HG02610 (cell line): ENCODE measurements around the gene BCL11B.
A peak's percentile ranks its signal among the peaks of the same experiment; 100 is the strongest.

Experiments
- ATAC-seq: cut with Tn5 transposase; IDR thresholded peaks from one replicate; pipeline ENCODE4 v1.9.1; 2021; ENCODE audit warnings: mild to moderate bottlenecking, moderate library complexity; ENCODE audit not compliant: unreplicated experiment

The BCL11B gene

GRCh38 chr14:99287269-99287942 is 15.4 kb upstream of the BCL11B start:
- ATAC-seq, result peak; percentile 80

- ATAC-seq, result peak; percentile 44
These were observed 14.8 kb upstream of the BCL11B start for GRCh38 chr14:99286761-99287160.

GRCh38 chr14:99284254-99285004 is 12.4 kb upstream of the BCL11B start:
- no peak for ATAC-seq

GRCh38 chr14:99282261-99283050 is 10.5 kb upstream of the BCL11B start:
- no peak for ATAC-seq

DNA sequence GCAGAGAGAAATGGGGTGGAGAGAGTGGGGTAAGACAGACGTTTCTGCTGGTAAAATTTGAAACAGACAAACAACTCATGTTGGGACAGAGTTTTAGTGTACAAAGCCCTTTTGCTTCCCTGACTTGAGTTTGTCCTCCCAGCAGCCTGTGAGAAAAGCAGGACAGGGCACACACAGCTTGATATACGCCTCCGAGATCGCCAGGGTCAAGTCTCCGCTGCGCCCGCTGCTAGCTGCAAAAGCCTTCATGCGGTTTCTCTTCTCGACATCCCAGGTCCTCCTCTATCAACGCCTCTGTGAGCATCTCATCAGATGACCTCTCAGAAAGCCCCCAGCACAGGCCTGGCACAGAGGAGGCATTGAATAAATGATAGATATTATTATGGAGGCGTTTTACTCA is 9.4 kb upstream of the BCL11B start:
- no peak for ATAC-seq

- no peak for ATAC-seq
These were observed 8.9 kb upstream of the BCL11B start for GRCh38 chr14:99280852-99281251.

DNA sequence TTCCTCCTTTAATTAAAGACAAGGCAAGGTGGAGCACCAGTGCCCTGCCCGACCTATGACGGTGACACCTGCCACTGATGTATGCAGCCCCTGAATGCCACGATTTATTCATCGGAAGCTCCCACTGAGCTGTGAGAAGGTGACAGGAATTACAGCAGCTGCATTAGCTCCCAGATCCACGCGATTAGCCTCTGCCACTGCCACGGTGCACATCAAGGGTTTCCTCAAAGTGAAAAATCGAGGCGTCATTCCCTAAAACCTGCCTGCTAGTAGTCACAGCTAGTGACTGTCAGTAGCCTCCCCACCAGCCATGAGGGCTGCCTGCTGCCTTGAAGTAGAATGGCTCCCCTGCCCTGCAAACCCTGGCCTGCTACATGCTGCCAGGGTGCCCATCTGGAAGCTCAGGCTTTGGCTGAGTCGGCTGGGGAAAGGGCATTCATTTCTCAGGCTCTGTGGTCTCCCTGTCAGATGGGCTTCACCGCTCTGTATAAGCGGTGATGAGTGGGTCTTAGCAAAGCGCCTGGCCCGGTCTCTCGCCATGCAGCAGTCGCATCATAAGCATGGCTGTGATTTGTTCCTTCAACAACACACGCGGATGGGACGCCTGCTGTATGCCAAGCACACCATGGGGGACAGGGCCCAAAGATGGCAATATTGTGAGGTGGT is 8.2 kb upstream of the BCL11B start:
- no peak for ATAC-seq

GRCh38 chr14:99278836-99279235 is 6.8 kb upstream of the BCL11B start:
- no peak for ATAC-seq

- ATAC-seq, result no peak
These were observed 5.5 kb upstream of the BCL11B start for GRCh38 chr14:99277530-99277929.

DNA sequence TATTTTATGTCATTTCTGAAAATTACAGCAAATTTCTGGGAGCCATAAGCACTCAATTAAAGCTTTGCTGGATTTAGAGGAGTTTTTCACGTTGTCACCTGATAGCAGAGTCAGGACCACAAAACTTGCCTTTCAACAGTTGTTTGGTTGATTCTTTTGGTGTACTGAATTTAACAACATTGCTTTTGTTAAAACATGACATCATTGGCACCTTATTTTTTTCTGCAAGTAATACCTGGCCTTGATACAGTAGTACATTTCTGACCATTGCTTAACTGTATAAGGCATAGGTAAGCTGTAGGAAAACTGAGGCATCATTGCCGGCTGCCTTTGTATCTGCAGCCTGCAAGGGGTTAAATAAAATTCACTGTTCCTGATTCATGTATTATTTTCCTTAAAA is 4.5 kb upstream of the BCL11B start:
- ATAC-seq, result no peak

DNA sequence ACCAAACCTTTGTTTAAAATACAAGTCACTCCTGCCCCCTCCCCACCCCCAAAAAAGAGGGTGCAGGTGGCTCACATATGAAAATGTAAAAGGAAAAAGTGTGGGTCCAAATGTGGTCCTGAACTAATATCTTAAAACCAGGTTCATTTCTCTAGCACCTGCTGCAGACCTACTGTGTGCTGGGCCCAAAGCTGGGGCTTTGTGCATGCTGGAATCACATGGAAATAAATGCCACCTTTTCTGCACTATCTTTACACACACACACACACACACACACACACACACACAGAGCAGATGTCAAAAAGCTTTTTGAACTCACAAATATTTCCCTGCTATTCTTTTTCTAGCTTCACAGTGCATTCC is 3.2 kb upstream of the BCL11B start:
- no peak for ATAC-seq

- no peak for ATAC-seq
These were observed 2.6 kb upstream of the BCL11B start for GRCh38 chr14:99274346-99275221.

- ATAC-seq, result no peak
These were observed 1.9 kb upstream of the BCL11B start for GRCh38 chr14:99273766-99274345.

DNA sequence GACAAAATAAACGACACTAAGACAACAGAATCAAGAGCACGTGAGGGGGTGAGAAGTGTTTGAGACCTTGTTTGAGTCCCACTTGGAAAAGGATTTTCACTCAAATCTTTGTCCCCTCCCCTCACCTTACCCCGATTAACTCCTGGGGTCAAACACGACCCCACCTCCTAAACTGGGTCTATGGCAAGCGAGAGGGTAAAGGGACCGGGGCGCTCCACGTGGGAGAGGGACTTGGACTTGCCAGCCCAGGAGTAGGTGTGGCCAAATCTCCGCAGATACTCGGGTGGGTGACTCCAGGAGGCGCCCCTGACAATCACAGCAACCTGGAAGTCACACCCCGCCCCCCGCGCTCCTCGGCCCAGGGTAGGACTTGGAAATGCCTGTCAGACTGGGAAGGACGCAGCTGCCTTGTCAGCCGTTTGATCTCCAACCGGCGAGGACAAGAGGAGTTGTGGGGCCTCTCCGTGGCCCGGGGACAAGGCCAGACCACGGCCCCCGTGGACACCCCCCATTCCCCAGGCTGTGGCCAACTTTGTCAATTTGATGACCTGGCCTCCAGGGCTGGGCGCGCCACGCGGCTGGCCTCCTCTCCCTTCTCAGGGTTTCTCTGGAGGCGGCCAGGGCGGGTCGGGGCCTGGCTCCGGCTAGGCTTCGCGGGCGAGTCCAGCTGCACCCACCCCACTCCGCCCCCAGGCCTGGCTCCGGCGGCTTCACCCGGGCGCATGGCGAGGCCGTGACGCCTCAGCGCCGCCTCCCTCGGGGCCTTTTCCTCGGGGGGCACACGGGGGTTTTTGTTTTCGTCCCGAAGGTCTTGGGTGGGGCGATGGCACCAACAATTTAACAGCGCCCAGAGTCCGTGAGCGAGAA is 1.1 kb upstream of the BCL11B start:
- no peak for ATAC-seq

DNA sequence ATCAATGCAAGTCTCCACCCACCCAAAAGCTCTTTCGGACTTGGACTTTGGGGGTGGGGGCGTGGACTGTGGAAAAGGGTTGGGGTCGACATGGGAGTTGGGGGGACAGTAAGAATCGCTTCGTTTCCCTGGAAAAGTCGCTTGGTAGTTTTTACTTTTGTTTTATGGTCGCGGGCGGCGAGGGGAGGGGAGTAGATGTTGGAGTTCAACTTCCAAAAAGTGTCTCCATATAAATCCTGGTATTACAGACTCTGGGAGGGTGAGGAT is 568 bp upstream of the BCL11B start:
- no peak for ATAC-seq

DNA sequence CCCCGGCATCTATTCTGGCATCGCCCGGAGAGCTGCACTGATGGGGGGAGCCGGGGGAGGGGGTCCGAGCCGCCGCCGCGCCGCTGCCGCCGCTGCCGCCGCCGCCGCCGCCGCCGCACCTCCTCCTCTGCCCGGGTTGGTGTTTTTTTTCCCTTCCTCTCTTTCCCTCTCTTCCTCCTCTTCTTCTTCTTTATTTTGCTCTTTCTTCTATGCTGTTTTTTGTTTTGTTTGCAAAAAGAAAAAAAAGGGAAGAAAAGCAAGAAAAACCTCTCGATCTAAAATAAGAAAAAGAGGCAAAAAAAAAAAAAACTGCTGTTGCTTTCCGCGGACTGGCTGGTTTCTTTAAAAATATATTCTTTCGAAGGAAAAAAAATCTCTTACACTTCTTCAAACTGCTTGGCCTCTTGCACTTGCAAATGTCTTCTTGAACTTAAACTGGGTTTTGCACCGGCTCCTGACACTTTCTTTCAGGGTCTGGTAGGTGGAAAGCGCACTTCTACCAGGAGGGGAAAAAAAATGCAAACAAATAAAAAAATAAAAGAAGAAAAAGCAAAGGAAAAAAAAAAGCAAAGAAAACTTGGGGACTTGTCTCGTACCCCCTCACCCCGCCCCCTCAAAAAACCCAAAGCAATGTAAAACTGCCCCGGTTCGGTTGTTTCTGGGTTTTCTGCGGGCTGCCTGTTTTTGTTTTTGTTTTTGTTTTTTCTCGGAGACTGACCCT is 616 bp downstream of the BCL11B start:
- ATAC-seq, result no peak

- no peak for ATAC-seq
These were observed 1.4 kb downstream of the BCL11B start for GRCh38 chr14:99270458-99271220.
